Transverse colon (tissue), 4 donors: ENCODE measurements around the gene MCAM. TPM values are rescaled to one million over a fixed set of nuclear protein-coding genes. Genes with fewer than 3 reads are reported as not detected.

Experiments
- DNase-seq: peaks from one replicate; pipeline ENCODE4 v3.0.0-alpha.2; 2019
- H3K27ac ChIP-seq, 4 donors: fragments of 200-600 bp; sonication (generic); 2 replicates each; pipeline ENCODE4 v1.5.1; 2016 to 2018; ENCODE audit warnings: inconsistent platforms in 4 of 4
- H3K27me3 ChIP-seq: fragments of 200-600 bp; sonication (generic); 2 replicates; pipeline ENCODE4 v1.5.1; 2017; ENCODE audit warnings: inconsistent platforms
- H3K36me3 ChIP-seq, 4 donors: fragments of 200-600 bp; sonication (generic); 2 replicates each; pipeline ENCODE4 v1.5.1; 2017 to 2019; ENCODE audit warnings: inconsistent platforms in 4 of 4
- H3K4me1 ChIP-seq, 4 donors: fragments of 200-600 bp; sonication (generic); 2 replicates each; pipeline ENCODE4 v1.5.1; 2017 to 2020; ENCODE audit warnings: inconsistent platforms in 4 of 4
- H3K4me3 ChIP-seq, 4 donors: fragments of 200-600 bp; sonication (generic); 1 replicate in 1 of 4; 2 replicates in 3 of 4; pipeline versions ENCODE4 v1.5.1 to v1.6.1; 2017 to 2019; ENCODE audit warnings: inconsistent platforms in 4 of 4
- H3K9me3 ChIP-seq, 2 donors: fragments of 200-600 bp; sonication (generic); 2 replicates each; pipeline ENCODE4 v1.5.1; 2017 to 2019; ENCODE audit warnings: inconsistent platforms in 2 of 2
- EP300 ChIP-seq: sonication (generic); formaldehyde crosslinking; IDR thresholded peaks from one replicate; pipeline ENCODE4 v1.6.1; 2017; ENCODE audit warnings: antibody characterized with exemption, low read depth
- POLR2A ChIP-seq: fragments of 450-650 bp; IDR thresholded peaks from one replicate; pipeline ENCODE4 v1.6.1; 2016; ENCODE audit warnings: antibody characterized with exemption, mild to moderate bottlenecking, moderate library complexity
- POLR2AphosphoS5 ChIP-seq, 3 donors: sonication (generic); formaldehyde crosslinking; IDR thresholded peaks; one replicate each; pipeline ENCODE4 v1.6.1; 2016; ENCODE audit warnings: antibody characterized with exemption in 3 of 3
- WGBS, 2 donors: methylation state at CpG; one replicate each; pipeline ENCODE4 v1.1.5; 2018; ENCODE audit warnings: low coverage in 1 of 2; 5-methylcytosine and 5-hydroxymethylcytosine counted together
- in situ Hi-C, 4 donors: fragments of 200-750 bp; cut with MboI; loops; one replicate each; pipeline versions ENCODE4 v1.15.0 to v1.15.1; 2017; ENCODE audit warnings: low sequenced_read_pairs in 3 of 4, low pct_ligation_motif_present in 1 of 4, low pct_unique_long_range_greater_than_20kb in 1 of 4
- intact Hi-C: fragments of 100-400 bp; cut with DNase I; formaldehyde crosslinking; loops from one replicate; pipeline ENCODE4 v1.15.1; 2023; ENCODE audit warnings: low total_unique reads
- small RNA-seq, 4 donors: library from RNA; depleted of rRNA; stranded (forward); fragments of <200 nt; gene quantifications; one replicate each; pipeline ENCODE3, GENCODE V24; 2016
- total RNA-seq, 4 donors: library from RNA; depleted of rRNA; stranded (reverse); fragments of >200 nt; gene quantifications; one replicate each; pipeline ENCODE4 v1.1.0, GENCODE V29; 2016
- TF ChIP-seq, protein P1 (sequence below), 5 experiments: fragments of 200-600 bp in 3 of 5; fragments of 450-650 bp in 2 of 5; sonication (generic) in 3 of 5; IDR thresholded peaks; 1 replicate in 2 of 5; 2 replicates in 3 of 5; pipeline ENCODE4 v1.5.1; 2016 to 2017; ENCODE audit warnings: antibody characterized with exemption in 5 of 5, inconsistent platforms in 3 of 5, mild to moderate bottlenecking in 2 of 5, moderate library complexity in 1 of 5

The MCAM gene
- total RNA-seq, 4 donors from 2014 or later, result 87.4 to 466 (median 150) TPM

DNA sequence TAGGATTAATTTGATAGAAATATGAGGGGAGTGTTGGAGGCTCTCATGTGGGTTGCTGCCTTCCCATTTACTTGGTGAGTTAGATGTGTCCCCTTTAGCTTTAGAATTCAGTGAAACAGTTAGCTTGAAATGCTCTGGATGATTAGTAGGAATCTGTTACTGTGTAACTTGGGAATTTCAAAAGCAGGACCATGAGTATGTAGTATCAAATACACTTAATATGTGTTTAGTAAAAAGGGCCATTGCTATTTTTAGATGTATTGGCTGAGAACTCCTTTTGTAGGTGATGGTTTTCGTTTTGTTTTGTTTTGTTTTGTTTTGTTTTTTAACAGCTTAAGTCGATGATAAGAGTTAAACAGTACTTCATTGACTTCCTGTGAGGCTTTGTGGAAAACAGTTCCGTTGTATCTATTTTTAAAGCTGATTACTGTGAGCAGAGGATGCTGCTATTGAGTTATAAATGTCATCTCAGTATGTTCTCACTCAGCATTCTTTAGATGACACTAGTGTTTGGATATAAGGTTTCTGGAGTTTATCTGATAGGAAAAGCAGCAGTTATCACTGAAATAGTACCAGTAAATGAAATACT, 53.5 kb downstream of the MCAM start:
- Histone ChIP-seq H3K27ac (peak overlapping the region; percentile 0 to 54 (median 25)), H3K27me3 (no peaks in the 10 kb centered on the region), H3K4me1 (peaks cover 2 to 42% (median 5%) of the 10 kb centered on the region in 4 donors), H3K9me3 (no peaks in the 10 kb centered on the region), H3K4me3 (no peak overlapping the region), H3K36me3 (no peaks in the 10 kb centered on the region)
- intact Hi-C loops (no loop called here), in situ Hi-C loops (no loop called here)
- no peak for DNase-seq
- no peak for TF ChIP-seq POLR2AphosphoS5 (IDR thresholded peaks at IDR 0.05)
- no peak for TF ChIP-seq POLR2A
- no peak for TF ChIP-seq EP300
- TF ChIP-seq, protein P1, sequence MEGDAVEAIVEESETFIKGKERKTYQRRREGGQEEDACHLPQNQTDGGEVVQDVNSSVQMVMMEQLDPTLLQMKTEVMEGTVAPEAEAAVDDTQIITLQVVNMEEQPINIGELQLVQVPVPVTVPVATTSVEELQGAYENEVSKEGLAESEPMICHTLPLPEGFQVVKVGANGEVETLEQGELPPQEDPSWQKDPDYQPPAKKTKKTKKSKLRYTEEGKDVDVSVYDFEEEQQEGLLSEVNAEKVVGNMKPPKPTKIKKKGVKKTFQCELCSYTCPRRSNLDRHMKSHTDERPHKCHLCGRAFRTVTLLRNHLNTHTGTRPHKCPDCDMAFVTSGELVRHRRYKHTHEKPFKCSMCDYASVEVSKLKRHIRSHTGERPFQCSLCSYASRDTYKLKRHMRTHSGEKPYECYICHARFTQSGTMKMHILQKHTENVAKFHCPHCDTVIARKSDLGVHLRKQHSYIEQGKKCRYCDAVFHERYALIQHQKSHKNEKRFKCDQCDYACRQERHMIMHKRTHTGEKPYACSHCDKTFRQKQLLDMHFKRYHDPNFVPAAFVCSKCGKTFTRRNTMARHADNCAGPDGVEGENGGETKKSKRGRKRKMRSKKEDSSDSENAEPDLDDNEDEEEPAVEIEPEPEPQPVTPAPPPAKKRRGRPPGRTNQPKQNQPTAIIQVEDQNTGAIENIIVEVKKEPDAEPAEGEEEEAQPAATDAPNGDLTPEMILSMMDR (IDR thresholded peaks at IDR 0.05), result no peak
- WGBS, 2 donors, result 20 to 27% methylated on average over 3 of the region's 3 CpGs

DNA sequence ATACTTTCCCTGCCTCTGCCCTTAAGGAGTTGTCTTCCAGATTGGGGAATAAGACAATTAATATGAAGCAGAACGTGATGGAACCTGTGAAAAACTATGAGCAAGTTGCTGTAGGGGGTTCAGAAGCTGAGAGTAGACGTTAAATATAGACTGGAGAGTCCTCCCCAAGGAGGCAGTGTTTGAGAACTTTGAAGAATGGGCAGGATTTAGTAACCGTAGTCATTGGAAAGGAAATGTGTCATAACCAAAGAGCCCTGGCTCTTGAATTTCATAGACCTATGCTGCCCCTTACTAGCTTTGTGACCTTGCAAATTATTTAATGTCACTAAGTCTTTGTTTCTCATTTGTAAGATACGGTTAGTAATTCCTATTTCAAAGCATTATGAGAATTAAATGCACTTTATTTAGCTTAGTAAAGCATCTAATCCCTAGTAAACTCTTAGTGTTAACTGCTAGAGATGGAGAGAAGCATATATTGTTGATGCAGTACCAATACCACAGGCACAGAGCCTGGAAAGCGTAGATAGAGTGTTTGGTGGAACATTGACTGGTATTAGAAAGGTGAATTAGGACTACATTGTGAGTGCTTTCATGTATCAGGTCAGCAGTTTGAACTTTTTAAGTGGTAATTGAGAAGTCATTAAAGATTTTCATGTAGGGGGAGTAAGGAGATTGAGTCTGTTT, 54.1 kb downstream of the MCAM start:
- Histone ChIP-seq H3K4me3 (no peak overlapping the region), H3K27me3 (no peaks in the 10 kb centered on the region), H3K27ac (peak overlapping the region; percentile 0 to 54 (median 25)), H3K9me3 (no peaks in the 10 kb centered on the region), H3K4me1 (peaks cover 2 to 37% (median 5%) of the 10 kb centered on the region in 4 donors), H3K36me3 (no peaks in the 10 kb centered on the region)
- WGBS, 2 donors, result 68 to 69% methylated on average over 5 of the region's 5 CpGs
- TF ChIP-seq POLR2AphosphoS5 (IDR thresholded peaks at IDR 0.05) (no peak), POLR2A (no peak), EP300 (no peak)
- TF ChIP-seq, protein P1 (IDR thresholded peaks at IDR 0.05), result no peak
- in situ Hi-C loops (no loop called here), intact Hi-C loops (no loop called here)
- DNase-seq, result no peak

DNA sequence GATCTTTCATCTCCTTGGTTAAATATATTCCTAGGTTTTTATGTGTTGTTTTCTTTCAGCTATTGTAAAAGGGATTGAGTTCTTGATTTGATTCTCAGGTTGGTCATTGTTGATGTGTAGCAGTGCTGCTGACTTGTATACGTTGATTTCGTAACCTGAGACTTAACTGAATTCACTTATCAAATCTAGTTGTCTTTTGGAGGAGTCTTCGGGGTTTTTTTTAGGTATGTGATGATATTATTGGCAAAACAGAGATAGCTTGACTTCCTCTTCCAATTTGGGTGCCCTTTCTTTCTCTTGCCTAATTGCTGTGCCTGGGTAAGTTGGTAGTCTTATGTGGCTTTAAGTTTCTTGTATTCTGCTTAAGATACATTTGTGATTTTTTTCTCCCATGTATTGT, 57.9 kb downstream of the MCAM start:
- H3K27ac ChIP-seq, result no peak overlapping the region
- H3K36me3 ChIP-seq, result no peaks in the 10 kb centered on the region
- peaks cover 2 to 21% (median 5%) of the 10 kb centered on the region in 4 donors for H3K4me1 ChIP-seq
- no peaks in the 10 kb centered on the region for H3K9me3 ChIP-seq
- in situ Hi-C loops, result no loop called here
- WGBS, 2 donors, result 79 to 80% methylated on average over 3 of the region's 3 CpGs
- no peak overlapping the region for H3K4me3 ChIP-seq
- no peak for DNase-seq
- TF ChIP-seq POLR2A (no peak), POLR2AphosphoS5 (IDR thresholded peaks at IDR 0.05) (no peak), EP300 (no peak)
- TF ChIP-seq, protein P1 (IDR thresholded peaks at IDR 0.05), result no peak
- intact Hi-C loops, result no loop called here
- no peaks in the 10 kb centered on the region for H3K27me3 ChIP-seq

Small RNAs within 50 kb of the gene (small RNA-seq; reads per million reads assigned to genes)
- 0 reads per million in 4 donors for gene RF01225
- 0 reads per million in 4 donors for gene RNU6-262P

Other genes starting within 250 kb of the MCAM start
- 100 to 1,000 TPM in 1 of 4 donors, 10 to 100 TPM in 3; 19.8 to 122 (median 31.2) TPM for gene VPS11, start 249.3 kb downstream of the MCAM start, total RNA-seq
- 100 to 1,000 TPM in 1 of 4 donors, 10 to 100 TPM in 2, not detected in 1; 10.8 to 353 (median 21.3) TPM for gene HMBS, start 232.2 kb downstream of the MCAM start, total RNA-seq
- 10 to 100 TPM in 3 of 4 donors, 1 to 10 TPM in 1; 4.5 to 63.9 (median 26.3) TPM for gene DPAGT1, start 215.3 kb downstream of the MCAM start, total RNA-seq
- 10 to 100 TPM; 11.5 to 56.9 (median 32.7) TPM for gene C2CD2L, start 209.8 kb downstream of the MCAM start, total RNA-seq
- gene HINFP, start 195.6 kb downstream of the MCAM start, total RNA-seq, result 10 to 100 TPM; 20.7 to 63.6 (median 48.2) TPM
- gene ABCG4, start 168.1 kb downstream of the MCAM start, total RNA-seq, result under 1 TPM in 1 of 4 donors, not detected in 3; 0.14 TPM
- gene NLRX1, start 148.4 kb downstream of the MCAM start, total RNA-seq, result 10 to 100 TPM; 16.4 to 30.1 (median 18.2) TPM
- 100 to 1,000 TPM in 2 of 4 donors, 10 to 100 TPM in 2; 75.2 to 248 (median 111) TPM for gene NHERF4, start 131.7 kb downstream of the MCAM start, total RNA-seq
- gene CBL, start 110.8 kb downstream of the MCAM start, total RNA-seq, result 10 to 100 TPM in 3 of 4 donors, 1 to 10 TPM in 1; 6.8 to 18.7 (median 12.4) TPM
- gene RNF26, start 17.4 kb upstream of the MCAM start, total RNA-seq, result 10 to 100 TPM; 10.0 to 27.3 (median 13.9) TPM
- 10 to 100 TPM in 2 of 4 donors, 1 to 10 TPM in 2; 7.6 to 20.5 (median 11.4) TPM for gene C1QTNF5, start 23.8 kb upstream of the MCAM start, total RNA-seq
- under 1 TPM in 1 of 4 donors, not detected in 3; 0.32 TPM for gene MFRP, start 29.6 kb upstream of the MCAM start, total RNA-seq
- gene USP2, start 64.6 kb upstream of the MCAM start, total RNA-seq, result 10 to 100 TPM in 3 of 4 donors, 1 to 10 TPM in 1; 9.8 to 26.6 (median 22.7) TPM
- 10 to 100 TPM in 3 of 4 donors, 1 to 10 TPM in 1; 5.6 to 17.6 (median 12.8) TPM for gene THY1, start 106.0 kb upstream of the MCAM start, total RNA-seq